HG02759 (cell line): ENCODE measurements around the gene RFNG.

Source experiments
- ATAC-seq: cut with Tn5 transposase; IDR thresholded peaks from one replicate; pipeline ENCODE4 v1.9.1; 2021; ENCODE audit warnings: mild to moderate bottlenecking, moderate library complexity; ENCODE audit not compliant: unreplicated experiment

RFNG gene

GRCh38 chr17:82078433-82078832, 26.8 kb upstream of the RFNG start:
- no peak for ATAC-seq

DNA sequence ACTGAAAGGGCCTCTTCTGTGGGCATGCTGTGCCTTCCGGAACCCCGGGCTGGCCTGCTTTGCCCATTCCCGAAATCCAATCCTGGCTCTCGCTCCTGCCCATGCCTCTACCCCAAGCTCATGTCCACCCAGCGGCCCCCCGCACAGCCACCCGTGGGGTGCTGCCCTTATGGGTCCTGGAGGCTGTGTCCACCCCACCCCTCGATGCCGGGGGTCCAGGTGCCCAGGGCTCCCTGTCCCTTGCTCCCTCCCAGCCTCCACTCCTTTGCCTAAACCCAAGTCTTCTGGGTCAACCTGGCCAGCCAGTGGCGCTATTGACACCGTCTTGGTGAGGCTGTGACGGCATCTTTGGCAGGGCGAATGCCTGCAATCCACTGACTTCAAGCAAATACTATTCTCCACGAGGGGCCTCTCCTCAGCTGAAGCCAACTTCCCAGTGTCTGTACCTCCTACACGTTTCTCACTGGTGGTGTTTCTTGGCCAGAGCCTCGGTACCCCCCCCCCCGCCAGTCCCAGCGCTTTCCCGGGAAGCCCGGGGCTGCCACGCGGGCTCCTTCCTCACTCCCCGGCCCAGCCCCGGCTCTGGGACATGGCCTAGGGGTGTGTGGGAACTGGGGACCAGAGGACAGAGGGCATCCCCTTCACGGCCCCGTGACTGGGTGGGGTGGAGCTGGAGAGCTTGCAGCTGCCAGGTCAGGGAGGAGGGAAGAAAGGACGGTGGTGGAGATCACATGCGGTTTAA, 26.2 kb upstream of the RFNG start:
- no peak for ATAC-seq

- no peak for ATAC-seq
Measured at GRCh38 chr17:82076785-82077591, 25.4 kb upstream of the RFNG start.

GRCh38 chr17:82076018-82076784, 24.6 kb upstream of the RFNG start:
- ATAC-seq, result no peak

DNA sequence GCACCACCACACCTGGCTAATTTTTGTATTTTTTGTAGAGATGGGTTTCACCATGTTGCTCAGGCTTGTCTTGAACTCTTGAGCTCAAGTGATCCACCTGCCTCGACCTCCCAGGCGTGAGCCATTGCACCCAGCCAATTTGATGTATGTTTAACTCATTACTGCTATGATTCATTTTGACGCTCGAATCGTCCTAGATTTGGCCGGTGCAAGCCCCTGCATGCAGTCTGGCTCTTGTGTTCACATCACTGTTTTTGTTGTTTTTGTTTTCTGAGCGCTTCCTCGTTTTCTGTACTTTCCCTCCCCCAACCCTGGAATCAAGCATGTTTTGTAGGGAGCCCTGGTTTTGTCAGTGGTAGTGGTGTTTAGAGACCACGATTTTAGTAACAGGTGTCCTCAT, 21.8 kb upstream of the RFNG start:
- ATAC-seq, result no peak

DNA sequence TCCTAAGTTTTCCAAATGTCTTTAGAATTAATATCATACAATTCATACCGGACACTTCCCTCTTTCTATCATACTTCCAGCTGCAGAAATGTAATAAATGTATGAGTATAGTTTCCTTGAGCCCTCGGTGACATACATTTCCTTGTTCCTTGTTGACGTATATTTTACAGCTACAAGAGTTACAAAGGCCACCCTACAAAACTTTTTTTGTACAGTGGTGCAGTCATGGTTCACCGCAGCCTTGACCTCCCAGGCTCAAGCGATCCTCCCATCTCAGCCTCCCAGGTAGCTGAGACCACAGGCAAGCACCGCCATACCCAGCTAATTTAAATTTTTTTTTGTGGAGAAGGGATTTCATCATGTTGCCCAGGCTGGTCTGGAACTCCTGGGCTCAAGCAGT, 21.2 kb upstream of the RFNG start:
- ATAC-seq, result no peak

GRCh38 chr17:82070611-82071010, 19.0 kb upstream of the RFNG start:
- no peak for ATAC-seq

- peak; percentile 72 for ATAC-seq
Measured at GRCh38 chr17:82065638-82066303, 14.2 kb upstream of the RFNG start, which contains the start of gene DUS1L. DUS1L (minus strand) TSS chr17:82065804; CDS start chr17:82065059, 745 bp downstream.

DNA sequence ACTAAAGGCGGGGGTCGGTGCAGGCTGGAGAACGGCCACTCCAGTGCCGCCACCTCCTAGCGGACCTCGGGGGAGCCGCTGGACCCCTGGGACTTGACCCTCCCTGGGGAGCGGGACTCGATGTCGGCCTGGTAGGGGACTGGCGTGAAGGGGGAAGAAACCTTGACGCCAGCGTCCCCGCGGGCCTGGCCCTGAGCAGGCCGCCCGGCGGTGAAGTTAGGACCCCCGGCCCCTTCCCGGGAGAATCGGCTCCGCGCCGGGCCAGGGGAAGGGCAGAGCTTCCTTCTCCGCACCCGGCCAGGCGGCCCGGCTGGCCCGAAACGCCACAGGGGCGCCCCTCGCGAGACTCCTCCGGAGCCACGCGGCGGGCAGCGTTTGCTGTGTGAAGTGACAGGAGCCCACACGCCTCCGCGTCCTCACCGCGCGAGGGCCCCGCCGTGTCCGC, 13.6 kb upstream of the RFNG start:
- ATAC-seq, result peak; percentile 37

GRCh38 chr17:82064433-82065192, 13.0 kb upstream of the RFNG start:
- no peak for ATAC-seq

- no peak for ATAC-seq
Measured at GRCh38 chr17:82063424-82064415, 12.1 kb upstream of the RFNG start.

- ATAC-seq, result no peak
Measured at GRCh38 chr17:82062984-82063368, 11.4 kb upstream of the RFNG start.

- no peak for ATAC-seq
Measured at GRCh38 chr17:82062076-82062983, 10.7 kb upstream of the RFNG start.

GRCh38 chr17:82061047-82061925, 9.7 kb upstream of the RFNG start:
- no peak for ATAC-seq

DNA sequence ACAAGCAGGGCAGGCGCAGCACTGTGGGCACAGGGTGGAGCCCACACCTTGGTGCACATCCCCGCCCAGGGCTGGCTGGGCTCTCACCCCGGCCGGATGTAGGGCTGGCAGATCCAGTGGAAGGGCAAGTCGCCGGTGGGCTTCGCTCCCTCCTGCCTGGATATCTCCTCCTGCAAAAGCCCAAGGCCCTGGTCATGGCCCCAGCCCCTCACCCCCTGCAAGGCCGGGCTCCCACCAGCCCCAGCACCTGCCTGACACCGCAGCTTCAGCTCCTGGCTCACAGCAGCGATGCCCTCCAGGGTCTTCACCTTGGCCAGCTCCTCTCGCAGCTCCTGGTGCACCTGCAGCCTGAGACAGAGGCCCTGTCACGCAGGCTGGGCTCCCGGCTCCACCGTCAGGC, 9.0 kb upstream of the RFNG start:
- no peak for ATAC-seq

DNA sequence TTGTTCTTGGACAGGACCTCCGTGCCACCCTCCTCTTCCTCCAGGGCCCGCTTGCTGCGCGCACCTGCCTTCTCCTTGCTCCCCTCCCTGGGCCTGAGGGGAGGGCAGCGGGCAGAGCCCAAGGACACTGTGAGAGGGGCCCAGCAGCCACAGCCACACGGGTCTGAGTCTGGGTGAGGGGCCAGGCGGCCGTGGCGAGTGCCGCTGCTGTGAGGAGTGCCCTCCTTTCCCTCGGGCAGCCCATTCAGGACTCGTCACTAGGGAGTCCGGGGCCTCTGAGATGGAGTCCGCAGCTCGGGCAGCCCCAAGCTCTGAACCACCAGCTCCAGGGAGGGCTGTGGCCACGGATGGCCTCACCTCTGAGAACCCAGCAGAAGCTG, 8.4 kb upstream of the RFNG start:
- no peak for ATAC-seq
